ENCODE data around the gene OR3A3. TPM values are rescaled to one million over a fixed set of nuclear protein-coding genes. Genes with fewer than 3 reads are reported as not detected.
"Not testable (repeated sequence)": the region's sequence is repeated elsewhere in the genome, so short reads cannot be mapped to it uniquely, and the experiment has no call there.

The OR3A3 gene
- total and polyA plus RNA-seq, 2 of the 8 experiments (the other 6 are each of a cell fraction or from before 2014, with no cell fraction given): not detected

DNA sequence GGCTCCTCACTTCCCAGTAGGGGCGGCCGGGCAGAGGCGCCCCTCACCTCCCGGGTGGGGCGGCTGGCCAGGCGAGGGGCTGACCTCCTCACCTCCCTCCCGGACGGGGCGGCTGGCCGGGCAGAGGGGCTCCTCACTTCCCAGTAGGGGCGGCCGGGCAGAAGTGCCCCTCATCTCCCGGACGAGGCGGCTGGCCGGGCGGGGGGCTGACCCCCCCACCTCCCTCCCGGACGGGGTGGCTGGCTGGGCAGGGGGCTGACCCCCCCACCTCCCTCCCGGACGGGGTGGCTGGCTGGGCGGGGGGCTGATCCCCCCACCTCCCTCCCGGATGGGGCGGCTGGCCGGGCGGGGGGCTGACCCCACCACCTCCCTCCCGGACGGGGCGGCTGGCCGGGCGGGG is 40.0 kb upstream of the OR3A3 start:
- H3K56ac ChIP-seq (replicated peaks; ENCODE audit: insufficient read length, low read depth, low read length); H3K36me3 ChIP-seq (ENCODE audit: control insufficient read depth in 2 of 4, insufficient read depth in 4 of 4, low read length in 3 of 4); H2BK15ac ChIP-seq (ENCODE audit: low read length); FAIRE-seq; H2AFZ ChIP-seq (ENCODE audit: low read length); H4K20me1 ChIP-seq (replicated peaks in 1 of 2; ENCODE audit: control insufficient read depth in 1 of 2, insufficient read depth in 2 of 2, low read length in 2 of 2); H2BK20ac ChIP-seq (ENCODE audit: low read length); H3K23me2 ChIP-seq (ENCODE audit: low read depth, low read length); POLR2A ChIA-PET (ENCODE audit: partially characterized antibody); H4K5ac ChIP-seq (ENCODE audit: insufficient read length, low read depth, low read length); H4K91ac ChIP-seq (replicated peaks; ENCODE audit: insufficient read length, low read length); CTCF ChIA-PET (ENCODE audit: partially characterized antibody); H3K79me1 ChIP-seq (ENCODE audit: low read depth, low read length); H3K9ac ChIP-seq (replicated peaks in 1 of 4; ENCODE audit: extremely low read depth in 1 of 4, low read depth in 3 of 4, low read length in 3 of 4); H3K4ac ChIP-seq (replicated peaks; ENCODE audit: insufficient read length, low read depth, low read length); H2BK12ac ChIP-seq (ENCODE audit: low read depth, low read length); H4K8ac ChIP-seq (ENCODE audit: extremely low read depth, insufficient read depth, low read length); H3K27ac ChIP-seq (ENCODE audit: low read depth, low read length); H3K18ac ChIP-seq (ENCODE audit: extremely low read depth, low read length); H3K4me1 ChIP-seq (replicated peaks in 1 of 4; ENCODE audit: control insufficient read depth in 3 of 4, insufficient read depth in 4 of 4, low read length in 3 of 4); H3K4me3 ChIP-seq (ENCODE audit: extremely low read depth in 1 of 4, insufficient read depth in 2 of 4, low read depth in 3 of 4, low read length in 4 of 4); H2AK5ac ChIP-seq (ENCODE audit: low read depth, low read length); H3K4me2 ChIP-seq (ENCODE audit: insufficient read depth in 1 of 2, low read depth in 2 of 2, low read length in 2 of 2); H3K79me2 ChIP-seq (ENCODE audit: control insufficient read depth in 1 of 2, insufficient read depth in 2 of 2, low read length in 2 of 2); H2BK120ac ChIP-seq (replicated peaks; ENCODE audit: low read depth, low read length); H3K14ac ChIP-seq (ENCODE audit: insufficient read length); H3K23ac ChIP-seq (ENCODE audit: insufficient read length); DNase-seq (ENCODE audit: low read depth in 1 of 2, low spot score in 2 of 2); H3K27me3 ChIP-seq (replicated peaks in 1 of 4; ENCODE audit: control insufficient read depth in 3 of 4, extremely low read depth in 1 of 4, insufficient read depth in 3 of 4, low read length in 3 of 4); H2BK5ac ChIP-seq (ENCODE audit: low read depth, low read length): not testable (repeated sequence)
- no CpG with 5 or more reads among the region's 31 CpGs for WGBS, 2 experiments (ENCODE audit: extremely low coverage in 1 of 2, insufficient coverage in 1 of 2, insufficient read length in 1 of 2, insufficient replicate concordance in 2 of 2, low coverage in 1 of 2, low lambda C conversion rate in 2 of 2, missing lambda C conversion rate in 1 of 2)
- peaks cover 18 to 35% of the 10 kb centered on the region in 2 experiments for H3K9me3 ChIP-seq (ENCODE audit: insufficient read depth in 2 of 2, low read depth in 1 of 2, low read length in 1 of 2)
